ENCODE measurements around the gene OR5K4.
"Not testable (repeated sequence)": the region's sequence is repeated elsewhere in the genome, so short reads cannot be mapped to it uniquely, and the experiment has no call there.

Gene OR5K4

DNA sequence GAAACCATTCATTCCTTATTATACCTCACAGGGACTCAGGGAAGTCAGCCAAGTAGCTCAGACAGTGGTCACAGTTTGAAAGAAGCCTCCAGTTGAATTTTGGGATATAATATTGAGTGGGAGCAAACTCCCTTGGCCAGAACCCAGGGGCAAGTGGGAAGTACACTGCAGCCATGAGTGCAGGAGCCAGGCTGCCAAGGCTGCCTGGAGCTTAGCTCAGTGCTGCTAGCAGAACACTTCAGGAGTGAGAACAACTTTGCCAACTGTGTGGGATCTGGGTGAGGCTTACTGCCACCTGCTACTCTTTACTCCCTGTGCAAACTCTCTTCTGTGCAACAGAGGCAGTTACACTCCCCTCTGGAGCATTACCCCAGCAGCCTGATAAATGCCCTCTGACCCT, 41.4 kb downstream of the OR5K4 start:
- TF ChIP-seq, protein P1, sequence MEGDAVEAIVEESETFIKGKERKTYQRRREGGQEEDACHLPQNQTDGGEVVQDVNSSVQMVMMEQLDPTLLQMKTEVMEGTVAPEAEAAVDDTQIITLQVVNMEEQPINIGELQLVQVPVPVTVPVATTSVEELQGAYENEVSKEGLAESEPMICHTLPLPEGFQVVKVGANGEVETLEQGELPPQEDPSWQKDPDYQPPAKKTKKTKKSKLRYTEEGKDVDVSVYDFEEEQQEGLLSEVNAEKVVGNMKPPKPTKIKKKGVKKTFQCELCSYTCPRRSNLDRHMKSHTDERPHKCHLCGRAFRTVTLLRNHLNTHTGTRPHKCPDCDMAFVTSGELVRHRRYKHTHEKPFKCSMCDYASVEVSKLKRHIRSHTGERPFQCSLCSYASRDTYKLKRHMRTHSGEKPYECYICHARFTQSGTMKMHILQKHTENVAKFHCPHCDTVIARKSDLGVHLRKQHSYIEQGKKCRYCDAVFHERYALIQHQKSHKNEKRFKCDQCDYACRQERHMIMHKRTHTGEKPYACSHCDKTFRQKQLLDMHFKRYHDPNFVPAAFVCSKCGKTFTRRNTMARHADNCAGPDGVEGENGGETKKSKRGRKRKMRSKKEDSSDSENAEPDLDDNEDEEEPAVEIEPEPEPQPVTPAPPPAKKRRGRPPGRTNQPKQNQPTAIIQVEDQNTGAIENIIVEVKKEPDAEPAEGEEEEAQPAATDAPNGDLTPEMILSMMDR (IDR thresholded peaks at IDR 0.05): no peak
- Histone ChIP-seq H3K27ac (no peak overlapping the region), H3K4me3 (no peak overlapping the region)
- DNase-seq (ENCODE audit: low spot score): no peak

DNA sequence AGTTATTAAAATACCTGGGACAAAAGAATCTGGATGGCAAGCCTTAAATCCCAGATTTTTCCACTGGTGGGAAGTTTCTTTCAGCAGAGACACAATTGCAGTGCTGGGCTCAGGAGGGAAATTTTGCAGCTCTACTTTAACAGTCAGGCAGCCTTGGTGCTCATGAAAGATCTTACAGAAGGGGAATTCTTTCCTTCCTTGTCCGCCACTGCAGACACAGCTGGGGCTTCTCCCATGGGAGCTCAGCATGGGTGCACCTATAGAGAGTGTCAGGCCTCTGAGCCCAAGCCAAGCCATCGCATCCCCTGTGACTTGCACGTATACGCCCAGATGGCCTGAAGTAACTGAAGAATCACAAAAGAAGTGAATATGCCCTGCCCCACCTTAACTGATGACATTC, 42.8 kb downstream of the OR5K4 start:
- H3K27ac ChIP-seq; H3K4me3 ChIP-seq; DNase-seq (ENCODE audit: low spot score): not testable (repeated sequence)

DNA sequence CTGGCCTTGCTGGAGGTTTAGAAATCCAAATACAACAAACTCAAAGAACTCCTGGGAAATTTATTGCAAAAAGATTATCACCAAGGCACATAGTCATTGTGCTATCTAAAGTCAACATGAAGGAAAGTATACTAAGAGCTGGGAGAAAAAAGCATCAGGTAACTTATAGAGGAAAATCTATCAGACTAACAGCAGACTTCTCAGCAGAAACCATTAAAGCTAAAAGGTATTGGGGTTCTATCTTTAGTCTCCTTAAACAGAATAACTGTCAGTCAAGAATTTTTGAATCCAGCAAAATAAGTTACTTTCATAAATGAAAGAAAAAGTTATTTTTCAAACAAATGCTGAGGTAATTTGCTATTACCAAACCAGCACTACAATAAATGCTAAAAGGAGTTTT, 44.9 kb downstream of the OR5K4 start:
- Histone ChIP-seq H3K27ac (no peak overlapping the region), H3K4me3 (no peak overlapping the region)
- TF ChIP-seq, protein P1 (IDR thresholded peaks at IDR 0.05): no peak
- DNase-seq (ENCODE audit: low spot score): no peak

DNA sequence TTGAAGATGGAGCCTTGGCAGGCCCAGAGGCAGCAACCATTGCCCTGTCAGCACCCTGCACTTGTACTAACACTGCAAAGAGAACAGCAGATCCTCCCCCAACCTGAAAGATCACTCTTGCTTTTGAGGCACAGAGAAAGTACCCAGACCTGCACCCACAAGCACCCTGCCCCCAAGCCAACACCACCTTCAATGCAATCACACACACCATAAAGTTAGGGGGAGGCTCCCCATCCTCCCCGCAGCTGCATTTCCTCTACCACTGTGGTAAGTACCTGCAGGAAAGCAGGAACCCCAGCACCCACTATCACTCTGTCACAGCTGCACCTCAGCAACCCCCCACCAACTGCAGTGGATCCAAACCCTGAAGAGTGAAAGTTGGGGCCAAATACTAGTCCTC, 48.9 kb downstream of the OR5K4 start:
- no peak for DNase-seq (ENCODE audit: low spot score)
- Histone ChIP-seq H3K27ac (no peak overlapping the region), H3K4me3 (no peak overlapping the region)
- TF ChIP-seq, protein P1 (IDR thresholded peaks at IDR 0.05): no peak

DNA sequence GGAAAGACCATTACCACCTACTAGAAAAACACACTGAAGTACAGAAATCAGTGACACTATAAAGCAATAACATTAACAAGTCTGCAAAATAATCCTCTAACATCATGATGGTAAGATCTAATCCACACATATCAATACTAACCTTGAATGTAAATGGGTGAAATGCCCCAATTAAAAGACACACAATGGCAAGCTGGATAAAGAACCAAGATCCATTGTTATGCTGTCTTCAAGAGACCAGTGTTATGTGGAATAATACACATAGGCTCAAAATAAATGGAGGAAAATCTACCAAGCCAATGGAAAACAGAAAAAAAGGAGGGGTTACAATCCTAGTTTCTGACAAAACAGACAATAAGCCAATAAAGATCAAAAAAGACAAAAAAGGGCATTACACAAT, 50.4 kb downstream of the OR5K4 start:
- TF ChIP-seq, protein P1 (IDR thresholded peaks at IDR 0.05): no peak
- no peak overlapping the region for H3K4me3 ChIP-seq
- DNase-seq (ENCODE audit: low spot score): no peak
- H3K27ac ChIP-seq: no peak overlapping the region

All from coronary artery (tissue), 2 donors.